Prostate gland (tissue), 2 donors: Measurements from ENCODE around the gene DNAH3. TPM values are rescaled to one million over a fixed set of nuclear protein-coding genes. Genes with fewer than 3 reads are reported as not detected.
A peak's percentile ranks its signal among the peaks of the same experiment; 100 is the strongest.
"Not testable (repeated sequence)": the region's sequence is repeated elsewhere in the genome, so short reads cannot be mapped to it uniquely, and the experiment has no call there.

Source experiments
- DNase-seq: peaks from one replicate; pipeline ENCODE4 v3.0.0-alpha.2; 2019; ENCODE audit warnings: low spot score
- H3K27ac ChIP-seq, 2 donors: fragments of 200-600 bp; sonication (generic); 2 replicates each; pipeline ENCODE4 v1.5.1; 2017 to 2019
- H3K27me3 ChIP-seq: fragments of 200-600 bp; sonication (generic); replicated peaks from 2 replicates; pipeline ENCODE4 v1.5.1; 2019; ENCODE audit not compliant: insufficient read depth
- H3K36me3 ChIP-seq, 2 donors: fragments of 200-600 bp; sonication (generic); 1 replicate in 1 of 2; 2 replicates in 1 of 2; pipeline versions ENCODE4 v1.5.1 to v1.8.1; 2017 to 2019
- H3K4me1 ChIP-seq: fragments of 200-600 bp; sonication (generic); replicated peaks from 2 replicates; pipeline ENCODE4 v1.5.1; 2019
- H3K4me3 ChIP-seq, 2 donors: fragments of 200-600 bp; sonication (generic); 2 replicates each; pipeline ENCODE4 v1.5.1; 2017 to 2019
- H3K9me3 ChIP-seq: fragments of 200-600 bp; sonication (generic); 2 replicates; pipeline ENCODE4 v1.5.1; 2017
- CTCF ChIP-seq, 4 experiments: fragments of 200-600 bp in 2 of 4; fragments of 450-650 bp in 2 of 4; sonication (generic) in 2 of 4; IDR thresholded peaks; 1 replicate in 3 of 4; 2 replicates in 1 of 4; pipeline ENCODE4 v1.5.1; 2016 to 2019; ENCODE audit warnings: antibody characterized with exemption in 4 of 4, mild to moderate bottlenecking in 2 of 4, moderate library complexity in 2 of 4
- POLR2A ChIP-seq: fragments of 450-650 bp; IDR thresholded peaks from one replicate; pipeline ENCODE4 v1.6.1; 2016; ENCODE audit warnings: antibody characterized with exemption, mild to moderate bottlenecking
- POLR2AphosphoS5 ChIP-seq: sonication (generic); formaldehyde crosslinking; IDR thresholded peaks from one replicate; pipeline ENCODE4 v1.6.1; 2017; ENCODE audit warnings: antibody characterized with exemption
- WGBS: methylation state at CpG from one replicate; pipeline ENCODE4 v1.1.5; 2018; 5-methylcytosine and 5-hydroxymethylcytosine counted together
- intact Hi-C: fragments of 100-400 bp; cut with DNase I; formaldehyde crosslinking; loops from one replicate; pipeline ENCODE4 v1.14.2; 2022
- total RNA-seq, 2 donors: library from RNA; depleted of rRNA; stranded (reverse); fragments of >200 nt; gene quantifications; one replicate each; pipeline ENCODE4 v1.1.0, GENCODE V29; 2016

The DNAH3 gene
- total RNA-seq, 2 donors from 2014 or later = 0.09 to 8.0 TPM

GRCh38 chr16:21179126-21179982 is 28.7 kb upstream of the DNAH3 start:
- intact Hi-C loops = no loop called here
- Histone ChIP-seq H3K4me3 (no peak overlapping the region), H3K27me3 (no peaks in the 10 kb centered on the region), H3K27ac (no peak overlapping the region), H3K4me1 (no peaks in the 10 kb centered on the region), H3K9me3 (no peaks in the 10 kb centered on the region), H3K36me3 (no peaks in the 10 kb centered on the region)
- TF ChIP-seq CTCF (IDR thresholded peaks at IDR 0.05) = no peak
- TF ChIP-seq POLR2A = no peak
- TF ChIP-seq POLR2AphosphoS5 = no peak
- no peak for DNase-seq
- 89% methylated on average over 13 of the region's 13 CpGs for WGBS

- Histone ChIP-seq H3K4me3 (no peak overlapping the region), H3K27ac (peak overlapping the region in 1 of 2 donors; percentile 25), H3K4me1 (no peaks in the 10 kb centered on the region), H3K27me3 (no peaks in the 10 kb centered on the region), H3K9me3 (no peaks in the 10 kb centered on the region), H3K36me3 (no peaks in the 10 kb centered on the region)
- intact Hi-C loops = no loop called here
- peak; percentile 62 for DNase-seq
- TF ChIP-seq POLR2AphosphoS5 = peak; percentile 58
- TF ChIP-seq POLR2A = no peak
- 51% methylated on average over 1 of the region's 1 CpG for WGBS
Measured at GRCh38 chr16:21175397-21175796, 24.8 kb upstream of the DNAH3 start.

GRCh38 chr16:21172650-21173049 is 22.0 kb upstream of the DNAH3 start:
- H3K4me3 ChIP-seq = no peak overlapping the region
- no peaks in the 10 kb centered on the region for H3K36me3 ChIP-seq
- no peaks in the 10 kb centered on the region for H3K4me1 ChIP-seq
- no peaks in the 10 kb centered on the region for H3K9me3 ChIP-seq
- intact Hi-C loops = no loop called here
- no peak overlapping the region for H3K27ac ChIP-seq
- WGBS = 90% methylated on average over 3 of the region's 3 CpGs
- TF ChIP-seq POLR2AphosphoS5 (no peak), POLR2A (no peak), CTCF (IDR thresholded peaks at IDR 0.05) (no peak)
- no peak for DNase-seq
- no peaks in the 10 kb centered on the region for H3K27me3 ChIP-seq

- H3K4me3 ChIP-seq, H3K4me1 ChIP-seq, H3K27me3 ChIP-seq, intact Hi-C loops, H3K9me3 ChIP-seq, H3K27ac ChIP-seq, DNase-seq: not testable (repeated sequence)
- 86% methylated on average over 8 of the region's 8 CpGs for WGBS
- H3K36me3 ChIP-seq = peaks cover 0 to 10% of the 10 kb centered on the region in 2 donors
Measured at GRCh38 chr16:21170116-21170515, 19.5 kb upstream of the DNAH3 start.

GRCh38 chr16:21169249-21169981 is 18.8 kb upstream of the DNAH3 start:
- Histone ChIP-seq H3K27ac (no peak overlapping the region), H3K27me3 (no peaks in the 10 kb centered on the region), H3K36me3 (peaks cover 0 to 10% of the 10 kb centered on the region in 2 donors), H3K4me3 (no peak overlapping the region), H3K4me1 (no peaks in the 10 kb centered on the region), H3K9me3 (no peaks in the 10 kb centered on the region)
- intact Hi-C loops = no loop called here
- 96% methylated on average over 5 of the region's 5 CpGs for whole genome bisulfite sequencing
- DNase-seq = no peak
- no peak for TF ChIP-seq POLR2AphosphoS5
- TF ChIP-seq CTCF (IDR thresholded peaks at IDR 0.05) = no peak
- TF ChIP-seq POLR2A = no peak
